Activated CD4-positive, alpha-beta memory T cell treated with anti-CD3 and anti-CD28 coated beads for 36 hours (primary cell): ENCODE data around the gene RGL3. TPM values are rescaled to one million over a fixed set of nuclear protein-coding genes. Genes with fewer than 3 reads are reported as not detected.

Experiments used
- CTCF ChIA-PET: fragments of 350-600 bp; sonication (Branson Sonifier 250); formaldehyde crosslinking; loops from one replicate; lab custom pipeline; 2021; ENCODE audit warnings: antibody characterized with exemption, inconsistent platforms; lab: Charles Lee
- POLR2A ChIA-PET: fragments of 350-600 bp; sonication (Branson Sonifier 250); formaldehyde crosslinking; loops from one replicate; lab custom pipeline; 2021; ENCODE audit warnings: antibody characterized with exemption; lab: Charles Lee
- DNase-seq: peaks from one replicate; pipeline ENCODE4 v3.0.0-alpha.2; 2020
- H3K27ac Mint-ChIP-seq: one replicate; pipeline ENCODE4 v1.8.0; 2021; ENCODE audit warnings: mixed read lengths
- H3K27me3 Mint-ChIP-seq: one replicate; pipeline ENCODE4 v1.8.0; 2021; ENCODE audit warnings: mixed read lengths
- H3K36me3 Mint-ChIP-seq: one replicate; pipeline ENCODE4 v1.8.0; 2021; ENCODE audit warnings: mixed read lengths
- H3K4me1 Mint-ChIP-seq: one replicate; pipeline ENCODE4 v1.8.0; 2021; ENCODE audit warnings: low read depth, mixed read lengths
- H3K4me3 Mint-ChIP-seq: one replicate; pipeline ENCODE4 v1.8.0; 2021; ENCODE audit warnings: mild to moderate bottlenecking, mixed read lengths
- H3K9me3 Mint-ChIP-seq: one replicate; pipeline ENCODE4 v1.8.0; 2021; ENCODE audit warnings: mixed read lengths
- intact Hi-C: fragments of 100-400 bp; cut with micrococcal nuclease; formaldehyde crosslinking; loops from one replicate; pipeline ENCODE4 v1.15.1; 2023
- total RNA-seq, 2 experiments: library from RNA; stranded (reverse); gene quantifications; one replicate each; pipeline ENCODE4 v1.2.3, GENCODE V29; 2021

Gene RGL3
- total RNA-seq, 2 experiments from 2014 or later = not detected

DNA sequence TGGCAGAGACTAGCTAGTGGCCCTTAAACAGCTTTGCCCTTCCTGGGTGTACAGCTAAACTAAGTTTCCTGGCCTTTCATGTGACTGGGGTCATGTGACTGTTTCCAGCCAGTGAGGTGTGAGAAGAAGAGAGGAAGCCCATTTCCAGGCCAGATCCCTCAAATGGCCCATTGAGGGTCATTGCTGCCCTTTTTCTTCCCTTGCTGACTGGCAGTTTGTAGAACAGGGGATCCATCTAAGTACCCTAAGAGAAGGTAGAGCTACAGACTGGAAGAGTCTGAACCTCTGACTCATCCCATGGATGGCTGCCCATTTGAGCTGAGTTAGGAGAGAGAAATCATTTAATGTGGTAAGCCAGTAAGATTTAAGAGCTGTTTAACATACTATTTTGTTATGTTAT is 41.9 kb downstream of the RGL3 start:
- Mint-ChIP-seq H3K4me3 (peak overlapping the region; percentile 45), H3K9me3 (no peaks in the 10 kb centered on the region), H3K27ac (peak overlapping the region; percentile 93), H3K36me3 (peaks cover 21% of the 10 kb centered on the region), H3K27me3 (peaks cover 5% of the 10 kb centered on the region), H3K4me1 (peaks cover 42% of the 10 kb centered on the region)
- peak; percentile 41 for DNase-seq
- ChIA-PET POLR2A (interaction anchor here (0.6 to 1.2 kb wide), 4 partner anchors 104 to 283 kb away, joined by 3 to 6 read pairs (median 3); no protein-coding TSS in a partner anchor), CTCF (interaction anchor here (0.6 to 4.9 kb wide), 6 partner anchors 9 to 105 kb away, joined by 3 to 36 read pairs (median 4); no protein-coding TSS in a partner anchor)
- intact Hi-C loops = no loop called here

- no peak overlapping the region for H3K27ac Mint-ChIP-seq
- peaks cover 29% of the 10 kb centered on the region for H3K36me3 Mint-ChIP-seq
- ChIA-PET CTCF (interaction anchor here (0.6 to 4.9 kb wide), 9 partner anchors 8 to 1588 kb away, joined by 3 to 36 read pairs (median 7); partner anchors contain the start of genes CCDC159, EPOR, ODAD3 and PRKCSH), POLR2A (interaction anchor here (0.6 to 2.5 kb wide), 10 partner anchors 8 to 154 kb away, joined by 3 to 10 read pairs (median 4); partner anchors contain the start of genes CCDC159, ECSIT, EPOR and RAB3D)
- DNase-seq = peak; percentile 88
- H3K27me3 Mint-ChIP-seq = no peaks in the 10 kb centered on the region
- no peak overlapping the region for H3K4me3 Mint-ChIP-seq
- intact Hi-C loops = loop anchor here (1.0 kb wide), 2 partner anchors 60 to 130 kb away; partner anchors contain the start of genes ODAD3, PRKCSH and ZNF653
- H3K9me3 Mint-ChIP-seq = no peaks in the 10 kb centered on the region
- peaks cover 35% of the 10 kb centered on the region for H3K4me1 Mint-ChIP-seq
Observed at GRCh38 chr19:11375143-11375948, 43.8 kb downstream of the RGL3 start.

DNA sequence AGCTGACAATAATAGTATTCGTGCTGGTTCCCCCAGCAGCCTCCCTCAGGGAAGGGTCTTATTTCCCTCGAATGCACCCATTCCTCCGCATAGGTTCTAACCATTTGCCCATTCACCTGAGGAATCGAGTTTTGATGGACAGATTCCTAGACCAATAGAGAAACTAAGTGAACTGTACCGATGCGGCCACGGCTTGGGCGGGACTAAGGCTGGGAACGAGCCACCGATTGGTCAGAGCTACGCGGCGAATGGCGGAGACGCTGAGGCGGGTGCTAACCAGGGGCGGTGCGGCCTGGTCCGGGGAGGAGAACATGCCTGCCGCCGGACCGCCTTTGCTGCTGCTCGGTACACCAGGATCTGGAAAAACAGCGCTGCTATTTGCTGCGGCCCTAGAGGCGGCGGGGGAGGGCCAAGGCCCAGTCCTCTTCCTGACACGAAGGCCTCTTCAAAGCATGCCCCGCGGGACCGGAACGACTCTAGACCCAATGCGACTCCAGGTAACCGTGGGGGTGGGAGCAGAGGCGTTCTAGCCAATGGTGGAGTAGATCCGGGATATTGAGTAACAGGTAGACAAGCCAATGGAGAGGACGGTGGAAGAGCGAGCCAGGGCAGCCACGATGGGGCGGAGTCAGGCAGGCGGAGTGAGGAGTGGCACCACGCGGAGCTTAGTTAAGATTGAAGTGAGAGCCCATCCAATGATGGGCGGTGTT is 44.5 kb downstream of the RGL3 start, which contains the start of gene SWSAP1:
TSS of gene SWSAP1 (plus strand) at position 234 of the 710 bp plus-strand sequence. CDS start at position 249, 15 bp downstream.
- DNase-seq = peak; percentile 99
- Mint-ChIP-seq H3K36me3 (peaks cover 27% of the 10 kb centered on the region), H3K9me3 (no peaks in the 10 kb centered on the region), H3K27me3 (no peaks in the 10 kb centered on the region), H3K27ac (no peak within 1 kb of the TSS), H3K4me1 (peaks cover 28% of the 10 kb centered on the region), H3K4me3 (no peak within 1 kb of the TSS)
- intact Hi-C loops = loop anchor here (1.0 kb wide), 5 partner anchors 8 to 223 kb away; partner anchors contain the start of genes CCDC159, ODAD3, PRKCSH and TMEM205
- CTCF ChIA-PET = interaction anchor here (0.6 to 4.9 kb wide), 8 partner anchors 9 to 1589 kb away, joined by 3 to 36 read pairs (median 7); partner anchors contain the start of genes CCDC159, EPOR, ODAD3 and PRKCSH
- POLR2A ChIA-PET = interaction anchor here (0.6 to 2.5 kb wide), 9 partner anchors 9 to 154 kb away, joined by 3 to 10 read pairs (median 4); partner anchors contain the start of genes CCDC159, ECSIT, EPOR and RAB3D

GRCh38 chr19:11373885-11374432 is 45.2 kb downstream of the RGL3 start:
- ChIA-PET CTCF (interaction anchor here (1.0 to 4.9 kb wide), 4 partner anchors 10 to 590 kb away, joined by 4 to 36 read pairs (median 12); partner anchors contain the start of genes CCDC159, EPOR and TMEM205), POLR2A (interaction anchor here (1.1 to 2.5 kb wide), 5 partner anchors 10 to 132 kb away, joined by 3 to 10 read pairs (median 7); partner anchors contain the start of genes CCDC159, EPOR, RAB3D and TMEM205)
- peaks cover 28% of the 10 kb centered on the region for H3K4me1 Mint-ChIP-seq
- intact Hi-C loops = loop anchor here (1.0 kb wide), 3 partner anchors 8 to 223 kb away; partner anchors contain the start of genes CCDC159, TMEM205 and ZNF627
- no peaks in the 10 kb centered on the region for H3K27me3 Mint-ChIP-seq
- no peak overlapping the region for H3K27ac Mint-ChIP-seq
- no peak for DNase-seq
- no peak overlapping the region for H3K4me3 Mint-ChIP-seq
- peaks cover 27% of the 10 kb centered on the region for H3K36me3 Mint-ChIP-seq
- no peaks in the 10 kb centered on the region for H3K9me3 Mint-ChIP-seq

- Mint-ChIP-seq H3K9me3 (no peaks in the 10 kb centered on the region), H3K27me3 (no peaks in the 10 kb centered on the region), H3K4me1 (peaks cover 23% of the 10 kb centered on the region), H3K4me3 (peak overlapping the region; percentile 4), H3K36me3 (peaks cover 27% of the 10 kb centered on the region), H3K27ac (no peak overlapping the region)
- ChIA-PET CTCF (interaction anchor here (2.3 to 4.9 kb wide), 2 partner anchors 10 to 109 kb away, joined by 17 to 36 read pairs; partner anchors contain the start of gene EPOR), POLR2A (no interaction called here)
- no peak for DNase-seq
- intact Hi-C loops = no loop called here
Observed at GRCh38 chr19:11373166-11373884, 45.8 kb downstream of the RGL3 start.

DNA sequence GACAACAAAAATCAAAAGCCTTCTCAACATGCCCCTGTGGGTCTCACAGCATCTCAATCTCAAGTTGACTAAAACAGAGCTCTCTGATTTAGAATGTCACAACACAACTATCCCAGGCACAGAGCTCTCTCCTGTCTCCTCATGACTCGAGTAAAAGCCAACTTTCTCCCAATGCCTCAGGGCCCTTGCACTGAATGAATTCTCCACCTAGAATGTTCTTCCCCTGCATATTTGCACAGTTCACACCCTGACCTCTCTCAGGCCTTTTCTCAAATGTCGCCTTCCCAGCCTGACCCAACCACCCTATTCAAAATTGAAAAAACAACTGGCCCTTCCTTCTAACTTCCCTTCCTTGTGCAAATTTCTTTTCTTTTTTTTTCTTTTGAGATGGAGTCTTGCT is 48.4 kb downstream of the RGL3 start:
- intact Hi-C loops = no loop called here

DNA sequence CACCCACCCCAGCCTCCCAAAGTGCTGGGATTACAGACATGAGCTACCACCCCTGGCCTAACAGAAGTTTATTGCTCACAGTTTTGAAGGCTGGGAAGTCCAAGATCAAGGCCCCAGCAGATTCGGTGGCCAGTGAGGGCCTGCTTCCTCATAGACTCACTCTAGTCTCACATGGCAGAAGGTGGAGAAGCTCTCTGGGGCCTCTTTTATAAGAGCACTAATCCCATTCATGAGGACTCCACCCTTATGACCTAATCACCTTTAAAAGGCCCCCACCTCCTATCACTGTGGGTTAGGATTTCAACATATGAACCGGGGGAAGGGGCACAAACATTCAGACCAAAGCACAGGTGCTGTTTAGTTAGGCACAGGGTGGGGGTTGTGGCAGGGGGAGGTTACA is 51.6 kb downstream of the RGL3 start:
- H3K4me1 Mint-ChIP-seq = no peaks in the 10 kb centered on the region
- no peaks in the 10 kb centered on the region for H3K27me3 Mint-ChIP-seq
- no peak overlapping the region for H3K27ac Mint-ChIP-seq
- ChIA-PET POLR2A (no interaction called here), CTCF (interaction anchor here (1.3 kb wide), 1 partner anchor 13 kb away, joined by 6 read pairs; no protein-coding TSS in a partner anchor)
- no peaks in the 10 kb centered on the region for H3K9me3 Mint-ChIP-seq
- no peak overlapping the region for H3K4me3 Mint-ChIP-seq
- intact Hi-C loops = no loop called here
- peaks cover 11% of the 10 kb centered on the region for H3K36me3 Mint-ChIP-seq
- DNase-seq = no peak

More for the DNA sequence above, 48.4 kb downstream of the RGL3 start:
- H3K9me3 Mint-ChIP-seq = no peaks in the 10 kb centered on the region
- peaks cover 6% of the 10 kb centered on the region for H3K4me1 Mint-ChIP-seq
- DNase-seq = no peak
- H3K36me3 Mint-ChIP-seq = peaks cover 14% of the 10 kb centered on the region
- H3K4me3 Mint-ChIP-seq = no peak overlapping the region
- no peaks in the 10 kb centered on the region for H3K27me3 Mint-ChIP-seq
- CTCF ChIA-PET = no interaction called here
- POLR2A ChIA-PET = no interaction called here
- H3K27ac Mint-ChIP-seq = peak overlapping the region; percentile 6

- ChIA-PET CTCF (no interaction called here), POLR2A (no interaction called here)
- intact Hi-C loops = no loop called here
- Mint-ChIP-seq H3K4me3 (no peak overlapping the region), H3K27me3 (no peaks in the 10 kb centered on the region), H3K9me3 (no peaks in the 10 kb centered on the region), H3K36me3 (peaks cover 6% of the 10 kb centered on the region), H3K4me1 (no peaks in the 10 kb centered on the region), H3K27ac (no peak overlapping the region)
- DNase-seq = no peak
Observed at GRCh38 chr19:11365557-11366117, 53.5 kb downstream of the RGL3 start.

DNA sequence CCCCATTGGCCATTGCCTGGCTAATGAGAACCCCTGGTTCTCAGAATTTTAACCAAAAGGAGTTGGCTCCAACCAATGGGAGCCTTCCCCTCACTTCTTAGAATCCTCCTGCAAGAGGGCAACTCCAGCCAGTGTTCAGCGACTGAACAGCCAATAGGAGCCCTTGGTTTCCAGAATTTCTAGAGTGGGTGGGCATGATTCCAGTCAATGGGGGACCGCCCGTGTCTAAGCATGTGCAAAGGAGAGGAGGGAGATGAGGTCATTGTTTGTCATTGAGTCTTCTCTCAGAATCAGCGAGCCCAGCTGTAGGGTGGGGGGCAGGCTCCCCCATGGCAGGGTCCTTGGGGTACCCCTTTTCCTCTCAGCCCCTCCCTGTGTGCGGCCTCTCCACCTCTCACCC is 54.2 kb downstream of the RGL3 start:
- Mint-ChIP-seq H3K27ac (no peak overlapping the region), H3K27me3 (no peaks in the 10 kb centered on the region), H3K9me3 (no peaks in the 10 kb centered on the region), H3K36me3 (peaks cover 4% of the 10 kb centered on the region), H3K4me1 (no peaks in the 10 kb centered on the region), H3K4me3 (no peak overlapping the region)
- ChIA-PET CTCF (no interaction called here), POLR2A (no interaction called here)
- intact Hi-C loops = no loop called here
- DNase-seq = no peak

- H3K9me3 Mint-ChIP-seq = no peaks in the 10 kb centered on the region
- intact Hi-C loops = no loop called here
- CTCF ChIA-PET = no interaction called here
- H3K4me3 Mint-ChIP-seq = no peak overlapping the region
- H3K4me1 Mint-ChIP-seq = no peaks in the 10 kb centered on the region
- no peak overlapping the region for H3K27ac Mint-ChIP-seq
- no peaks in the 10 kb centered on the region for H3K27me3 Mint-ChIP-seq
- H3K36me3 Mint-ChIP-seq = peaks cover 4% of the 10 kb centered on the region
- POLR2A ChIA-PET = no interaction called here
- no peak for DNase-seq
Observed at GRCh38 chr19:11364296-11364904, 54.7 kb downstream of the RGL3 start.
